PC-3 (cell line): ENCODE measurements around the gene GJC1.

Experiments used
- EZH2phosphoT487 ChIP-seq: fragments of 300-600 bp; sonication (generic); IDR thresholded peaks from 2 replicates; pipeline ENCODE4 v1.6.1; 2018; ENCODE audit warnings: mild to moderate bottlenecking, antibody characterized with exemption, low read length, borderline replicate concordance
- TF ChIP-seq, protein P1 (sequence below): fragments of 300-600 bp; sonication (generic); conservative IDR thresholded peaks from 2 replicates; pipeline ENCODE4 v1.5.1; 2017; ENCODE audit warnings: antibody characterized with exemption, low read depth, mild to moderate bottlenecking, low read length

DNA sequence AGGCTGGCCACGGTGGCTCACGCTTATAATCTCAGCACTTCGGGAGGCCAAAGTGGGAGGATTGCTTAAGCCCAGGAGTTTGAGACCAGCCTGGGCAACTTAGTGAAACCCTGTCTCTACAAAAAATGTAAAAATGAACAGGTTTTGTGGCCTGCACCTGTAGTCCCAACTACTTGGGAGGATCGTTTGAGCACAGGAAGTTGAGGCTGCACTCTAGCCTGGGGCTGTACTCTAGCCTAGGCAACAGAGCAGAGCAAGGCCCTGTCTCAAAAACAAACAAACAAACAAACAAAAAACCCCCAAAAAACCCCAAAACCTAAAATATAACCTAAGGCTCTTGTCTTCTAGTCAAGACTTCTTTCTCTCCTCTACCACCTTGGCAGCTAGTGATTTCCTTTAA is 10.2 kb upstream of the GJC1 start:
- TF ChIP-seq, protein P1, sequence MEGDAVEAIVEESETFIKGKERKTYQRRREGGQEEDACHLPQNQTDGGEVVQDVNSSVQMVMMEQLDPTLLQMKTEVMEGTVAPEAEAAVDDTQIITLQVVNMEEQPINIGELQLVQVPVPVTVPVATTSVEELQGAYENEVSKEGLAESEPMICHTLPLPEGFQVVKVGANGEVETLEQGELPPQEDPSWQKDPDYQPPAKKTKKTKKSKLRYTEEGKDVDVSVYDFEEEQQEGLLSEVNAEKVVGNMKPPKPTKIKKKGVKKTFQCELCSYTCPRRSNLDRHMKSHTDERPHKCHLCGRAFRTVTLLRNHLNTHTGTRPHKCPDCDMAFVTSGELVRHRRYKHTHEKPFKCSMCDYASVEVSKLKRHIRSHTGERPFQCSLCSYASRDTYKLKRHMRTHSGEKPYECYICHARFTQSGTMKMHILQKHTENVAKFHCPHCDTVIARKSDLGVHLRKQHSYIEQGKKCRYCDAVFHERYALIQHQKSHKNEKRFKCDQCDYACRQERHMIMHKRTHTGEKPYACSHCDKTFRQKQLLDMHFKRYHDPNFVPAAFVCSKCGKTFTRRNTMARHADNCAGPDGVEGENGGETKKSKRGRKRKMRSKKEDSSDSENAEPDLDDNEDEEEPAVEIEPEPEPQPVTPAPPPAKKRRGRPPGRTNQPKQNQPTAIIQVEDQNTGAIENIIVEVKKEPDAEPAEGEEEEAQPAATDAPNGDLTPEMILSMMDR = no peak
- TF ChIP-seq EZH2phosphoT487 = no peak
